HepG2 (cell line): Measurements from ENCODE around the gene NHERF2. TPM values are rescaled to one million over a fixed set of nuclear protein-coding genes. Genes with fewer than 3 reads are reported as not detected.

ENCODE experiments used
- HOXA3 ChIP-seq: sonication (generic); formaldehyde crosslinking; IDR thresholded peaks from 2 replicates; pipeline ENCODE4 v1.5.0; 2020; ENCODE audit warnings: missing genetic modification reagents
- MED8 ChIP-seq: sonication (generic); formaldehyde crosslinking; IDR thresholded peaks from 2 replicates; pipeline ENCODE4 v1.8.1; 2023; ENCODE audit warnings: mild to moderate bottlenecking, missing genetic modification reagents; ENCODE audit not compliant: insufficient replicate concordance
- MTA3 ChIP-seq: sonication (generic); formaldehyde crosslinking; IDR thresholded peaks from 2 replicates; pipeline ENCODE4 v1.4.0; 2020; ENCODE audit warnings: missing genetic modification reagents
- MZF1 ChIP-seq: sonication (generic); formaldehyde crosslinking; IDR thresholded peaks from 2 replicates; pipeline ENCODE4 v1.8.1; 2023; ENCODE audit warnings: mild to moderate bottlenecking, missing genetic modification reagents, borderline replicate concordance
- NR2F1 ChIP-seq, 2 experiments: fragments of 450-650 bp in 1 of 2; formaldehyde crosslinking in 1 of 2; IDR thresholded peaks; 2 replicates each; pipeline versions ENCODE4 v1.5.0 to v1.6.1; 2016 to 2020; ENCODE audit warnings: mild to moderate bottlenecking in 1 of 2, missing compliant biosample characterization in 1 of 2, missing genetic modification reagents in 1 of 2, moderate library complexity in 1 of 2
- PHF20 ChIP-seq: sonication (generic); formaldehyde crosslinking; IDR thresholded peaks from 2 replicates; pipeline ENCODE4 v1.5.0; 2020; ENCODE audit warnings: mild to moderate bottlenecking, missing genetic modification reagents
- REL ChIP-seq: sonication (generic); formaldehyde crosslinking; conservative IDR thresholded peaks from 2 replicates; pipeline ENCODE4 v1.8.0; 2022; ENCODE audit warnings: mild to moderate bottlenecking, missing genetic modification reagents, moderate library complexity
- SPEN ChIP-seq: sonication (generic); formaldehyde crosslinking; IDR thresholded peaks from 2 replicates; pipeline ENCODE4 v1.5.1; 2020; ENCODE audit warnings: low read depth, mild to moderate bottlenecking, missing genetic modification reagents
- TP53 ChIP-seq: sonication (generic); formaldehyde crosslinking; conservative IDR thresholded peaks from 2 replicates; pipeline ENCODE4 v1.4.0; 2020; ENCODE audit warnings: missing genetic modification reagents
- U2AF1 ChIP-seq: fragments of 200-400 bp; formaldehyde crosslinking; optimal IDR thresholded peaks from 2 replicates; pipeline ENCODE3; 2017; ENCODE audit warnings: mild to moderate bottlenecking, low read depth, low read length
- WIZ ChIP-seq: sonication (generic); formaldehyde crosslinking; IDR thresholded peaks from 2 replicates; pipeline ENCODE4 v1.5.1; 2020; ENCODE audit warnings: mild to moderate bottlenecking, missing genetic modification reagents
- XBP1 ChIP-seq: sonication (generic); formaldehyde crosslinking; IDR thresholded peaks from 2 replicates; pipeline ENCODE4 v1.5.0; 2020; ENCODE audit warnings: missing genetic modification reagents
- ZNF224 ChIP-seq: sonication (generic); formaldehyde crosslinking; IDR thresholded peaks from 2 replicates; pipeline ENCODE4 v1.5.0; 2020; ENCODE audit warnings: mild to moderate bottlenecking, missing genetic modification reagents
- ZNF24 ChIP-seq: fragments of 450-650 bp; IDR thresholded peaks from 2 replicates; pipeline ENCODE4 v1.6.1; 2017; ENCODE audit warnings: antibody characterized with exemption, mild to moderate bottlenecking
- ZNF256 ChIP-seq: sonication (generic); formaldehyde crosslinking; conservative IDR thresholded peaks from 2 replicates; pipeline ENCODE4 v1.4.0; 2020; ENCODE audit warnings: missing genetic modification reagents
- ZNF746 ChIP-seq: sonication (generic); formaldehyde crosslinking; IDR thresholded peaks from 2 replicates; pipeline ENCODE4 v1.8.0; 2022; ENCODE audit warnings: mild to moderate bottlenecking, missing genetic modification reagents
- ZNF775 ChIP-seq: sonication (generic); formaldehyde crosslinking; IDR thresholded peaks from 2 replicates; pipeline ENCODE4 v1.4.0; 2020; ENCODE audit warnings: missing genetic modification reagents, mild to moderate bottlenecking, moderate library complexity, borderline replicate concordance
- ZNF792 ChIP-seq: IDR thresholded peaks from 2 replicates; pipeline ENCODE4 v1.6.1; 2016
- polyA plus RNA-seq, 8 experiments: library from polyadenylated mRNA; depleted of rRNA in 3 of 8; stranded (reverse) in 7 of 8; unstranded in 1 of 8; fragments of >200 nt; fragmentation: Illumina TruSeq in 4 of 8; extraction: Trizol in 4 of 8; gene quantifications; 2 replicates each; pipeline versions ENCODE4 v1.2.1 to v1.2.3, GENCODE V29; 2011 to 2016; ENCODE audit warnings: low read depth in 4 of 8, missing spikeins in 1 of 8, mixed read lengths in 1 of 8; ENCODE audit not compliant: insufficient read depth in 1 of 8
- total RNA-seq, 5 experiments: library from RNA; depleted of rRNA; stranded (reverse); fragments of >200 nt; fragmentation: Illumina TruSeq; extraction: Trizol; gene quantifications; 2 replicates each; pipeline ENCODE4 v1.2.3, GENCODE V29; 2016; ENCODE audit warnings: low read depth in 1 of 5
- TF ChIP-seq, protein P1 (sequence below): sonication (generic); formaldehyde crosslinking; IDR thresholded peaks from 2 replicates; pipeline ENCODE4 v1.9.0; 2021; ENCODE audit warnings: missing genetic modification reagents, borderline replicate concordance
- TF ChIP-seq, protein P2 (sequence below): sonication (generic); formaldehyde crosslinking; IDR thresholded peaks from 2 replicates; pipeline ENCODE4 v1.8.1; 2023; ENCODE audit warnings: missing genetic modification reagents, mild to moderate bottlenecking, borderline replicate concordance
- TF ChIP-seq, protein P3 (sequence below), 2 experiments: sonication (generic) in 1 of 2; formaldehyde crosslinking in 1 of 2; IDR thresholded peaks; 2 replicates each; pipeline versions ENCODE4 v1.4.0 to v1.6.1; 2016 to 2020; ENCODE audit warnings: borderline replicate concordance in 1 of 2, low read depth in 1 of 2, mild to moderate bottlenecking in 1 of 2, missing genetic modification reagents in 1 of 2
- TF ChIP-seq, protein P4 (sequence below): sonication (generic); formaldehyde crosslinking; conservative IDR thresholded peaks from 2 replicates; pipeline ENCODE4 v1.4.0; 2020; ENCODE audit warnings: missing genetic modification reagents

The NHERF2 gene
- total and polyA plus RNA-seq, 2 of the 13 experiments (the other 11 are each of a cell fraction or from before 2014, with no cell fraction given) = 23.7 to 39.3 TPM

GRCh38 chr16:2033057-2033908, 6.6 kb downstream of the NHERF2 start (continued):
- TF ChIP-seq WIZ (CRISPR knock-in tag) = no peak
- no peak for TF ChIP-seq ZNF24
- TF ChIP-seq, protein P1, sequence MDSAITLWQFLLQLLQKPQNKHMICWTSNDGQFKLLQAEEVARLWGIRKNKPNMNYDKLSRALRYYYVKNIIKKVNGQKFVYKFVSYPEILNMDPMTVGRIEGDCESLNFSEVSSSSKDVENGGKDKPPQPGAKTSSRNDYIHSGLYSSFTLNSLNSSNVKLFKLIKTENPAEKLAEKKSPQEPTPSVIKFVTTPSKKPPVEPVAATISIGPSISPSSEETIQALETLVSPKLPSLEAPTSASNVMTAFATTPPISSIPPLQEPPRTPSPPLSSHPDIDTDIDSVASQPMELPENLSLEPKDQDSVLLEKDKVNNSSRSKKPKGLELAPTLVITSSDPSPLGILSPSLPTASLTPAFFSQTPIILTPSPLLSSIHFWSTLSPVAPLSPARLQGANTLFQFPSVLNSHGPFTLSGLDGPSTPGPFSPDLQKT = no peak
- TF ChIP-seq, protein P2, sequence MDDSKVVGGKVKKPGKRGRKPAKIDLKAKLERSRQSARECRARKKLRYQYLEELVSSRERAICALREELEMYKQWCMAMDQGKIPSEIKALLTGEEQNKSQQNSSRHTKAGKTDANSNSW (CRISPR knock-in tag) = no peak
- TF ChIP-seq ZNF224 (CRISPR knock-in tag) = no peak
- no peak for TF ChIP-seq TP53 (CRISPR knock-in tag)
- TF ChIP-seq ZNF792 (CRISPR knock-in tag) = 0 out of 2 replicates have a peak, but pooled peaks have one; percentile 34
- no peak for TF ChIP-seq ZNF775 (CRISPR knock-in tag)
- no peak for TF ChIP-seq ZNF256 (CRISPR knock-in tag)
- no peak for TF ChIP-seq ZNF746 (CRISPR knock-in tag)
- no peak for TF ChIP-seq SPEN
- no peak for TF ChIP-seq NR2F1 (CRISPR knock-in tag; IDR thresholded peaks at IDR 0.05)
- TF ChIP-seq PHF20 (CRISPR knock-in tag) = no peak
- TF ChIP-seq REL (CRISPR knock-in tag) = no peak
- TF ChIP-seq U2AF1 = no peak
- no peak for TF ChIP-seq MZF1 (CRISPR knock-in tag)
- TF ChIP-seq, protein P3, sequence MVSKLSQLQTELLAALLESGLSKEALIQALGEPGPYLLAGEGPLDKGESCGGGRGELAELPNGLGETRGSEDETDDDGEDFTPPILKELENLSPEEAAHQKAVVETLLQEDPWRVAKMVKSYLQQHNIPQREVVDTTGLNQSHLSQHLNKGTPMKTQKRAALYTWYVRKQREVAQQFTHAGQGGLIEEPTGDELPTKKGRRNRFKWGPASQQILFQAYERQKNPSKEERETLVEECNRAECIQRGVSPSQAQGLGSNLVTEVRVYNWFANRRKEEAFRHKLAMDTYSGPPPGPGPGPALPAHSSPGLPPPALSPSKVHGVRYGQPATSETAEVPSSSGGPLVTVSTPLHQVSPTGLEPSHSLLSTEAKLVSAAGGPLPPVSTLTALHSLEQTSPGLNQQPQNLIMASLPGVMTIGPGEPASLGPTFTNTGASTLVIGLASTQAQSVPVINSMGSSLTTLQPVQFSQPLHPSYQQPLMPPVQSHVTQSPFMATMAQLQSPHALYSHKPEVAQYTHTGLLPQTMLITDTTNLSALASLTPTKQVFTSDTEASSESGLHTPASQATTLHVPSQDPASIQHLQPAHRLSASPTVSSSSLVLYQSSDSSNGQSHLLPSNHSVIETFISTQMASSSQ (IDR thresholded peaks at IDR 0.05; ENCODE audit: low read depth) = no peak
- TF ChIP-seq, protein P3 (CRISPR knock-in tag; IDR thresholded peaks at IDR 0.05; ENCODE audit: borderline replicate concordance) = no peak
- TF ChIP-seq MED8 = no peak
- TF ChIP-seq, protein P4, sequence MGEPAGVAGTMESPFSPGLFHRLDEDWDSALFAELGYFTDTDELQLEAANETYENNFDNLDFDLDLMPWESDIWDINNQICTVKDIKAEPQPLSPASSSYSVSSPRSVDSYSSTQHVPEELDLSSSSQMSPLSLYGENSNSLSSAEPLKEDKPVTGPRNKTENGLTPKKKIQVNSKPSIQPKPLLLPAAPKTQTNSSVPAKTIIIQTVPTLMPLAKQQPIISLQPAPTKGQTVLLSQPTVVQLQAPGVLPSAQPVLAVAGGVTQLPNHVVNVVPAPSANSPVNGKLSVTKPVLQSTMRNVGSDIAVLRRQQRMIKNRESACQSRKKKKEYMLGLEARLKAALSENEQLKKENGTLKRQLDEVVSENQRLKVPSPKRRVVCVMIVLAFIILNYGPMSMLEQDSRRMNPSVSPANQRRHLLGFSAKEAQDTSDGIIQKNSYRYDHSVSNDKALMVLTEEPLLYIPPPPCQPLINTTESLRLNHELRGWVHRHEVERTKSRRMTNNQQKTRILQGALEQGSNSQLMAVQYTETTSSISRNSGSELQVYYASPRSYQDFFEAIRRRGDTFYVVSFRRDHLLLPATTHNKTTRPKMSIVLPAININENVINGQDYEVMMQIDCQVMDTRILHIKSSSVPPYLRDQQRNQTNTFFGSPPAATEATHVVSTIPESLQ (CRISPR knock-in tag) = no peak
- TF ChIP-seq MTA3 (CRISPR knock-in tag) = no peak
- TF ChIP-seq HOXA3 (CRISPR knock-in tag) = peak; percentile 13; the same call in 1 of the 2 replicates
- no peak for TF ChIP-seq XBP1 (CRISPR knock-in tag)
